ENCODE measurements around the gene KRTAP20-1.

GRCh38 chr21:30615199-30615598 is 1.0 kb upstream of the KRTAP20-1 start:
- TF ChIP-seq CTCF (IDR thresholded peaks at IDR 0.05; ENCODE audit: insufficient read depth, low read length) (no peak), POLR2AphosphoS5 (IDR thresholded peaks at IDR 0.05; ENCODE audit: low read depth) (no peak)

All from HL-60 (cell line).